ENCODE measurements around the gene THRSP.
A peak's percentile ranks its signal among the peaks of the same experiment; 100 is the strongest.
"Not testable (repeated sequence)": the region's sequence is repeated elsewhere in the genome, so short reads cannot be mapped to it uniquely, and the experiment has no call there.

Gene THRSP, protein sequence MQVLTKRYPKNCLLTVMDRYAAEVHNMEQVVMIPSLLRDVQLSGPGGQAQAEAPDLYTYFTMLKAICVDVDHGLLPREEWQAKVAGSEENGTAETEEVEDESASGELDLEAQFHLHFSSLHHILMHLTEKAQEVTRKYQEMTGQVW

DNA sequence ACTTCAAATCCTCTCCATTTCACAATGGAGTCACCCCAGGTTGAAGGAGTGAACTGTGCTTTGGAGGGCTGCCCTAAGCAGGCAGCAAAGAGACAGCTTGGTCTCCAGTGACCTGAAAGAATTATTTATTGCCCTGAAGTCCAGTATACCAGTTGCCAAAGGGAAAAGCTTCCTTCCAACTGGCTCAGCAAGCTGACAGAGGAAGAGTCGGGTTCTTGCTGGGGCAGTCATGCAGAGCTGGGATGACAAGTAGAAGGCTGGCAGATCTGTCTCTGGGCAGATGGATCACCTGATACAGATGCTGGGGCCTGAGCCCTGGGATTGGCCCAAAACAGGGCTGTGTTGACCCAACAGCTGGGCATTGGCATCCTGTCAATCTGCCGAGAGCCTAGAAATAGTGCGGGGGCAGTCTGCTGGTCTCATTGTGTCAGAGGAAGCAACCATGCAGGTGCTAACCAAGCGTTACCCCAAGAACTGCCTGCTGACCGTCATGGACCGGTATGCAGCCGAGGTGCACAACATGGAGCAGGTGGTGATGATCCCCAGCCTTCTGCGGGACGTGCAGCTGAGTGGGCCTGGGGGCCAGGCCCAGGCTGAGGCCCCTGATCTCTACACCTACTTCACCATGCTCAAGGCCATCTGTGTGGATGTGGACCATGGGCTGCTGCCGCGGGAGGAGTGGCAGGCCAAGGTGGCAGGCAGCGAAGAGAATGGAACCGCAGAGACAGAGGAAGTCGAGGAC is at the start of gene THRSP:
THRSP (plus strand) TSS at position 422 of the 742 bp plus-strand sequence; CDS start at position 443, 21 bp downstream.
- no peak for DNase-seq (ENCODE audit: low spot score)

DNA sequence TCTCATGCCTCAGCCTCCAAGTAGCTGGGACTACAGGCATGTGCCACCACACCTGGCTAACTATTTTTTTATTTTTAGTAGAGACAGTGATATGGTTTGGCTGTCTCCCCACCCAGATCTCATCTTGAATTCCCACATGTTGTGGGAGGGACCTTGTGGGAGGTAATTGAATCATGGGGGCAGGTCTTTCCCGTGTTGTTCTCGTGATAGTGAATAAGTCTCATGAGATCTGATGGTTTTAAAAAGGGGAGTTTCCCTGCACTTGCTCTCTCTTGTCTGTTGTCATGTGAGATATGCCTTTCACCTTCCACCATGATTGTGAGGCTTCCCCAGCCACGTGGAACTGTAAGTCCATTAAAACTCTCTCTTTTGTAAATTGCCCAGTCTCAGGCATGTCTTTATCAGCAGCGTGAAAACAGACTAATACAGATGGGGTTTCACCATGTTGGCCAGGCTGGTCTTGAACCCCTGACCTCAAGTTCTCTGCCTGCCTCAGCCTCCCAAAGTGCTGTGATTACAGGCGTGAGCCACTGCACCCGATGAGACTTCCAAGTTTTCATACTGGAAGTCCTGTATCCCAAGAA is 48.6 kb upstream of the THRSP start:
- not testable (repeated sequence) for DNase-seq (ENCODE audit: low spot score)

GRCh38 chr11:78015878-78016277 is 47.8 kb upstream of the THRSP start:
- no peak for DNase-seq (ENCODE audit: low spot score)

GRCh38 chr11:78019808-78020207 is 43.9 kb upstream of the THRSP start:
- no peak for DNase-seq (ENCODE audit: low spot score)

- DNase-seq (ENCODE audit: low spot score), result no peak
Measured at GRCh38 chr11:78020246-78020645, 43.4 kb upstream of the THRSP start.

- DNase-seq (ENCODE audit: low spot score), result no peak
Measured at GRCh38 chr11:78021611-78022010, 42.0 kb upstream of the THRSP start.

DNA sequence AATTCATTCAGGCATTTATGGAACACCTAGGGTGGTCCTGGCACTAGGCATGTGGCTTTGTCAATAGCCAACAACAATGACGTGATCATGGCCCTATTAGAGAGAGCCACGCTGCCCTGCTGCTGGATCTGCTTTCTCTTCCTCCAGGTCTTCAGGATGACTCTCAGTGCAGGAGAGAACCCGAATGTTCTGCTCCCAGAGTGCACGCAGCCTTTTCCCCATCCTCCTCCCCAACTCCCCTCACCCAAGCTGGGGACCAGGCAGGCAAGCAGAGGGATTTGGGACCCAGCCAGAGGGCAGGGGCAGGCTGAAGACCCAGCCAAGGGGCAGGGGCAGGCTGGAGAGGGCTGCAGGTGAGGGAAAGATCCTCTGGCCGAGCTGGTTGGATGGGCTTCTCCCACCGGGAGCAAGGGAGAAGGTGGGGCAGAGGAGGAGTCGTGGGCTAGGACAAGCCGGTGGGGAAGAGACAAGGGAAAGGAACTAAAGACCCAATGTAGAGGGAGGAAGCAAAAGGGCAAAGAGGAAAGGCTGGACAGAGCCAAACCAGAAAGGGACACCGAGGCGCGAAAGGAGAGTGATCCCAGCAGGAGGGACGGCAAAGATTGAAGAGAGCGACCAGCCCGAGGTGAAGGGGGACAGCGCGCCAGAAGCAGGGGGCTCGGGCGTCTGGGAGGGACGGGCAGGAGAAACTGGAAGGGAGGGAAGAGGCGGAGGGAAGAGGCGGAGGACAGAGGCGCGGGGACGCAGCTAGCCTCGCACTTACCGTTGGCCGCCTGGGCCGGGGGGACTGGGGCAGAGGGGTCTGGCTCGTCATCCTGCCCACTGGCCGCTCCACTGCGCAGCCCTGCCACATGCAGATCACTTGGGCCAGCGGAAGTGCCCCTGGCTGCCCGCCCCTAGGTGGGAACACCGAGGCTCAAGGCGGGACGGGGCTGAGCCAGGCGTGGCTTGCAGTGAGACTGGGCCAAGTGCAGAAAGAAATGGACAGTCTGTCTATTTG is 41.0 kb upstream of the THRSP start, which contains the start of gene KCTD14:
KCTD14 (minus strand) TSS at position 880 of the 1,000 bp plus-strand sequence; CDS start at position 853, 27 bp downstream.
- DNase-seq (ENCODE audit: low spot score), result peak; percentile 50

DNA sequence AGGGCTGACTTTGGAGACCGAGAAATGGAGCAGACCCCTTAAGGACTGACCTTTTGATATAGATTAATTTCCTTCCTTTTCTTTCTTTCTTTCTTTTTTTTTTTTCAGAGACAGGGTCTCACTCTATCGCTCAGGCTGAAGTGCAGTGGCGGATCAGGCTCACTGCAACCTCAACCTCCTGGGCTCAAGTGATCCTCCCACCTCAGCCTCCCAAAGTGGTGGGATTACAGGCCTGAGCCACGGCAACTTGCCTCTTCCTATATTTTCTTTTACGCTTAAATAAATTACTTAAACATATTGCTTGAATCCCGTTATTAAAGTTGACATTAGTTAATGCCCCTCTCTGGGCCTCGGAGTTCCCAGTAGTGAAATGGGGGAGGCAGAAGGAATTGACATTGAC is 40.2 kb upstream of the THRSP start:
- DNase-seq (ENCODE audit: low spot score), result no peak

GRCh38 chr11:78025378-78025777 is 38.3 kb upstream of the THRSP start:
- DNase-seq (ENCODE audit: low spot score), result no peak

- DNase-seq (ENCODE audit: low spot score), result no peak
Measured at GRCh38 chr11:78027759-78028158, 35.9 kb upstream of the THRSP start.

GRCh38 chr11:78028423-78028822 is 35.2 kb upstream of the THRSP start:
- not testable (repeated sequence) for DNase-seq (ENCODE audit: low spot score)

- DNase-seq (ENCODE audit: low spot score), result peak; percentile 66
Measured at GRCh38 chr11:78030429-78031325, 33.0 kb upstream of the THRSP start.

DNA sequence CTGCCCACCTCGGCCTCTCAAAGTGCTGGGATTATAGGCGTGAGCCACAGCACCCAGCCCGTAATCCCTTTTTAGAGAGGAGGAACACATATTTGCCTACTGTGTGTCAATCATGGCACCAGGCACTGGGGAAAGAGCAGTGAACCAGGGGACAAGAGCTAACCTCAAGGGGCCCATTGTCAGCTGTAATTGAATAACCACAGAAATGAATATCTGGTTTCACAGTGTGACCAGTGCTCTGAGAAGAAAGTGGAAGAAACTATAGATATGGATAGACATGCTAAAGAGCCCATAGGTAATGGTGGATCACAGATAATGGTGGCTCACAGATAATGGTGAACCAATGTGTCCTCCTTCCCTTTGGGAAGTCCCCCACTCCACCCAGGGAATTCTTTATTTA is 32.0 kb upstream of the THRSP start:
- DNase-seq (ENCODE audit: low spot score), result no peak

- no peak for DNase-seq (ENCODE audit: low spot score)
Measured at GRCh38 chr11:78032090-78032489, 31.6 kb upstream of the THRSP start.

DNA sequence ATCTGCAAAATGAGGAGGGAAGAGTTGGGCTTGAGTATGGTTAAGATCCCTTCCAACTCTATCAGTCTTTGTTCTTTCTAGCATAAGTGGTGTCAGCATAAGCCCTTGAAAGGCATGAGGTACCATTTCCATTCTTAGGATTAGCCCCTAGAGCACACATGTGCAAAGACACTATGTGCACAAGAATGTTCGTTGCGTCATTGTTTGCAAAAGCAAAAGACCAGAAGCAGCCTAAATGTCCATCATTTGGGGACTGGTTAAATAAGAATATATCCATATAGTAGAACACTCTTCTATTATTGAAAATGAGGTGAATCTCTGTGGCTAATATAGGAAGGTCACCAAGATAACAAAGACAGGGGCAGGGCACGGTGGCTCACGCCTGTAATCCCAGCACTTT is 30.6 kb upstream of the THRSP start:
- no peak for DNase-seq (ENCODE audit: low spot score)

GRCh38 chr11:78034623-78035022 is 29.0 kb upstream of the THRSP start:
- DNase-seq (ENCODE audit: low spot score), result no peak

DNA sequence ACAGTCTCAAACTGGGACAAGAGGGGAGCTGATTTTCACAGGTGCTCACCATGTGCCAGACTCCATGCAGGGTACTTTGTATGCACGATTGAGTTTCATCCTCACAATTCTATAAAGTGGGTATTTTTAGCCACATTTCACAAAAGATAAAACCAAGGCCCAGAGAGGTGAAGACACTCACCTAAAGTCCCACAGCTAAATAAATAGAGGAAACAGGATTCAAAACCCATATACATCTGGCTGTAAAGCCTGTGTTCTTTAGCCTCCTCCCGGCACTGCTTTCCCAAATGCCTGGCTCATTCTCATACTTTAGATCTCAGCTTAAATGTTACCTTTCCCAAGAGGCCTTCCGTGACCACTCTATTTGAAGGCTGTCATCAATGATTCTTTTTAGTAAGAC is 27.3 kb upstream of the THRSP start:
- no peak for DNase-seq (ENCODE audit: low spot score)

GRCh38 chr11:78037056-78037455 is 26.6 kb upstream of the THRSP start:
- no peak for DNase-seq (ENCODE audit: low spot score)

DNA sequence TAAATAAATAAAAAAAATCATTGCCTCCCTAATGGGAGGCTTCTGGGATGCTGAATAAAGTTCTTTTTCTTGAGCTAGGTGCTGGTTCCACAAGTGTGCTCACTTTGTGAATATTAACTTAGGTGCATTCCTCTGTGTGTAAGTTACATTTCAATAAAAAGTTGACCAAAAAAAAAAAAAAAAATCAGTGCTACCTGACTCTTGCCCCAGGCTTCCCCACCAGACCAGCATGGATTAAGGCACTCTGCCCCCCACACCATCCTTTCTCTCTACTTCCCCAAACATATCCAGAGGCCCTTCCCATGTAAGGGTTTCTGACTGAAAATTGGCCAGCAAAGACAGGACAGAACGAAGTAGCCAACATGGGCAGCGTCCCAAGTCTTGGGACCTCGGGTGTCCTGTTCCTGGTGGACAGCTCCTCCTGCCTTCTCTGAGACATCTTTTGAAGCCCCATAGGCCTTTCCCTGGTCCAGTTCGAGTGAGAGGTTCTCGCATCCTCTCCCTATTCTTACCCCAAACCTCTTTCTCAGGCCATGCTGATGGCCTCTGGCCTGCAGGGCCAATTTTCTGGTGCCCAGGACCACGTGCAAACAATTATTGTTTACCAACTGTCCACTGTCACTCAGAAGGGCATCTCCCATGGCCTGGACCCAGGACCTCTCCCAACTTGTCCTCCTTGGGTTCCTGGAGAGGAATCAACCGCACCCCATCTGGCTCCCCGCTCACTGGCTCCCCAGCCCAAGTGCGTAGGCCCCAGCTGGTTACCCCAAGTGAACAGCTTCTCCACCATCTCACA is 25.6 kb upstream of the THRSP start:
- DNase-seq (ENCODE audit: low spot score), result no peak

DNA sequence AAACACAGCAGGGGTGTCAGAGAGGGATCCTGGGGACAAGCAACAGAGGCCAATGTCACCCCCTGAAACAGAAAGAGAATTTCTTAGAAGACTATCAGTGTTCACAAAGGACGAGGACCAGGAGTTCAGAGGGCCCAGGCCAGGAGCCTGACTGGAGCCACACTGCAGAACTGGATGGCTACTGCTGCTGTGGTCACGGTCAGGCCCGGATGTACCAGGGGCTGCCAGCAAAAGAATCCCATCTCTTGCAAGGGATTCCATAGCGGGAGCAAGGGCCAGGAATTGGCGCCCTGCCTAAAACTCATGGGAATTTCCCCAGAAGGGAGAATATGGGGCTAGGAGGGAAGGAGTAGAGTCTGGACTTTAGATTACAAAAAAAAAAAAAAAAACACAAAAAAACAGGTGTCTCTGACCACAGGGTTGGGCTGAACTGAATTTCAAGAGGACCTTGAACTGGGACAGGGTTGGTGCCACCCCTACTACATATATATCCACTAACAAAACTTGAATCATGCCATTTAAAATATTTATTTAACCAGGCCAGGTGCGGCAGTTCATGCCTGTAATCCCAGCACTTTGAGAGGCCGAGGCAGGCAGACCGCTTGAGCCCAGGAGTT is 24.9 kb upstream of the THRSP start:
- no peak for DNase-seq (ENCODE audit: low spot score)
